Iris pigment epithelial cell (primary cell): ENCODE measurements around the gene TACR2.

Experiments
- DNase-seq: peaks from one replicate; pipeline ENCODE4 v3.0.0-alpha.2; 2011; ENCODE audit warnings: low read depth

Gene TACR2

GRCh38 chr10:69416695-69417094, at the start of gene TACR2:
Gene TACR2, minus strand, starts transcription at chr10:69416918. Its CDS starts 595 bp downstream, at chr10:69416323.
- no peak for DNase-seq

- DNase-seq: no peak
These were observed 49.4 kb upstream of the TACR2 start for GRCh38 chr10:69466158-69466490.

- DNase-seq: no peak
These were observed 48.9 kb upstream of the TACR2 start for GRCh38 chr10:69465457-69466157.

GRCh38 chr10:69464801-69465401, 48.2 kb upstream of the TACR2 start:
- no peak for DNase-seq

GRCh38 chr10:69464401-69464800, 47.7 kb upstream of the TACR2 start:
- DNase-seq: no peak

GRCh38 chr10:69463886-69464285, 47.2 kb upstream of the TACR2 start:
- DNase-seq: no peak

- no peak for DNase-seq
These were observed 44.7 kb upstream of the TACR2 start for GRCh38 chr10:69461243-69462025.

- DNase-seq: no peak
These were observed 44.0 kb upstream of the TACR2 start for GRCh38 chr10:69460576-69461242.

- DNase-seq: no peak
These were observed 43.3 kb upstream of the TACR2 start for GRCh38 chr10:69459893-69460575.

GRCh38 chr10:69459101-69459790, 42.5 kb upstream of the TACR2 start:
- DNase-seq: no peak

GRCh38 chr10:69458430-69459100, 41.8 kb upstream of the TACR2 start:
- DNase-seq: no peak

GRCh38 chr10:69457771-69458237, 41.1 kb upstream of the TACR2 start:
- DNase-seq: no peak

GRCh38 chr10:69456880-69457693, 40.4 kb upstream of the TACR2 start:
- peak; percentile 54 for DNase-seq

GRCh38 chr10:69455006-69455763, 38.5 kb upstream of the TACR2 start:
- DNase-seq: no peak

- no peak for DNase-seq
These were observed 37.1 kb upstream of the TACR2 start for GRCh38 chr10:69453795-69454194.

GRCh38 chr10:69452676-69453415, 36.1 kb upstream of the TACR2 start:
- DNase-seq: no peak

GRCh38 chr10:69451784-69452251, 35.1 kb upstream of the TACR2 start:
- DNase-seq: no peak

GRCh38 chr10:69451209-69451783, 34.6 kb upstream of the TACR2 start, which contains the start of gene TSPAN15:
Gene TSPAN15, plus strand, starts transcription at chr10:69451465. Its CDS starts 130 bp downstream, at chr10:69451595.
- DNase-seq: peak; percentile 70
